ENCODE data around the gene TTC29.
"Not testable (repeated sequence)": the region's sequence is repeated elsewhere in the genome, so short reads cannot be mapped to it uniquely, and the experiment has no call there.

TTC29 gene

DNA sequence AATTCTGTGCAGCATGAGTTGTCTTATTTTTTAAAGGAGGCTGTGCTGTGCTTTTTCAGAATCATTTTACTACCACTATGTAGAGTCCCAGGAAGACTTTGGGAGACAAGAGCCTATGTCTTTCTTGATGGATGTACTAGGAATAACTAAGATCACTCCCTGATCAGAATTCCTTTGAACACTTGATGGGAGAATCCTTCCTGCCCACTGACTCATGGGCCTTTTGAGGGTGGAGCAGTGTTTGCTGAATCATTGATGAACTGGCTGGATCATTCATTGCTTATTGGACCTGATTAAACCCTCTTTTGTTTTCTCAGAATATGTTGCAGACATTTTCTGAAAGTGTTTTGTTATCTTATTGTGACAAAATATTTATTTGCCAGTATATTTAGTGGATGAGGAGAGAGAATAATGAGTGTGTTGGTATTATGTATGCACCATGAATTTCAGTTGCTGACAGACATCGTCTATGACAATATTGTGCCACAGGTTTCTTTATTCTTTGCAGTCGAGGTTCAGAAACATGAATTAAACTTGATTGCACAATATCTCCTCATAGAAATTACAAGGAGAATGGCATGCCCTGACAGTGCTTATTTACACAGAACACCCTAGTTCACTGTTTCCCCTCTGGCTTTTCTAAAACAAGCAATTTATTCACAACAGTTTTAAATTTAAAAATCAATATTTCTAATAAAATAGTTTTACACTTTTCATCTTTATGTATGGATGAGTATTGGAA, 270.7 kb downstream of the TTC29 start:
- DNase-seq: no peak

DNA sequence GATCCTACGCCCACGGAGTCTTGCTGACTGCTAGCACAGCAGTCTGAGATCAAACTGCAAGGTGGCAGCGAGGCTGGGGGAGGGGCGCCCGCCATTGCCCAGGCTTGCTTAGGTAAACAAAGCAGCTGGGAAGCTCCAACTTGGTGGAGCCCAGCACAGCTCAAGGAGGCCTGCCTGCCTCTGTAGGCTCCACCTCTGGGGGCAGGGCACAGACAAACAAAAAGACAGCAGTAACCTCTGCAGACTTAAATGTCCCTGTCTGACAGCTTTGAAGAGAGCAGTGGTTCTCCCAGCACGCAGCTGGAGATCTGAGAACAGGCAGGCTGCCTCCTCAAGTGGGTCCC, 281.7 kb downstream of the TTC29 start:
- not testable (repeated sequence) for DNase-seq

- DNase-seq: no peak
Observed at GRCh38 chr4:146661367-146661766, 284.3 kb downstream of the TTC29 start.
